Spleen (tissue), 11 donors: ENCODE data around the gene NPW. TPM values are rescaled to one million over a fixed set of nuclear protein-coding genes. Genes with fewer than 3 reads are reported as not detected.

Source experiments
- DNase-seq: peaks from one replicate; pipeline ENCODE4 v3.0.0-alpha.2; 2020
- H3K27ac ChIP-seq, 8 donors: fragments of 200-600 bp; sonication (generic) in 7 of 8; 1 replicate in 4 of 8; 2 replicates in 4 of 8; pipeline versions ENCODE4 v1.5.0 to v1.8.0; 2016 to 2021; ENCODE audit warnings: inconsistent platforms in 4 of 8, mild to moderate bottlenecking in 4 of 8, moderate library complexity in 1 of 8
- H3K27me3 ChIP-seq, 7 donors: fragments of 200-600 bp; sonication (generic) in 6 of 7; replicated peaks in 1 of 7; 1 replicate in 4 of 7; 2 replicates in 3 of 7; pipeline versions ENCODE4 v1.5.0 to v1.8.0; 2016 to 2021; ENCODE audit warnings: inconsistent platforms in 3 of 7, mild to moderate bottlenecking in 1 of 7
- H3K36me3 ChIP-seq, 6 donors: fragments of 200-600 bp; sonication (generic) in 5 of 6; 1 replicate in 4 of 6; 2 replicates in 2 of 6; pipeline versions ENCODE4 v1.5.0 to v1.8.0; 2016 to 2021; ENCODE audit warnings: inconsistent platforms in 2 of 6
- H3K4me1 ChIP-seq, 6 donors: fragments of 200-600 bp; sonication (generic) in 5 of 6; 1 replicate in 3 of 6; 2 replicates in 3 of 6; pipeline versions ENCODE4 v1.5.0 to v1.8.0; 2016 to 2021; ENCODE audit warnings: inconsistent platforms in 3 of 6
- H3K4me3 ChIP-seq, 8 donors: fragments of 200-600 bp; sonication (generic) in 7 of 8; 1 replicate in 4 of 8; 2 replicates in 4 of 8; pipeline versions ENCODE4 v1.5.0 to v1.8.0; 2016 to 2021; ENCODE audit warnings: inconsistent platforms in 4 of 8, mild to moderate bottlenecking in 4 of 8, moderate library complexity in 2 of 8
- H3K9me3 ChIP-seq, 8 donors: fragments of 200-600 bp; sonication (generic) in 7 of 8; 1 replicate in 4 of 8; 2 replicates in 4 of 8; pipeline versions ENCODE4 v1.5.0 to v1.8.0; 2016 to 2021; ENCODE audit warnings: inconsistent platforms in 4 of 8
- CTCF ChIP-seq, 11 experiments: fragments of 200-600 bp in 7 of 11; fragments of 450-650 bp in 4 of 11; sonication (generic) in 4 of 11; IDR thresholded peaks in 8 of 11; conservative IDR thresholded peaks in 3 of 11; 1 replicate in 7 of 11; 2 replicates in 4 of 11; pipeline versions ENCODE4 v1.4.0 to v1.8.0; 2016 to 2021; ENCODE audit warnings: antibody characterized with exemption in 11 of 11, inconsistent platforms in 4 of 11, mild to moderate bottlenecking in 1 of 11
- POLR2A ChIP-seq, 3 donors: fragments of 450-650 bp; IDR thresholded peaks; one replicate each; pipeline ENCODE4 v1.5.1; 2017; ENCODE audit warnings: antibody characterized with exemption in 3 of 3, mild to moderate bottlenecking in 1 of 3
- POLR2AphosphoS5 ChIP-seq, 3 donors: sonication (generic); formaldehyde crosslinking; IDR thresholded peaks; one replicate each; pipeline ENCODE4 v1.5.1; 2017; ENCODE audit warnings: antibody characterized with exemption in 3 of 3
- WGBS, 5 donors: extraction: QIAGEN DNeasy Blood & Tissue Kit in 3 of 5; methylation state at CpG; one replicate each; pipeline versions ENCODE4 v1.1.5 to v1.1.7; 2013 to 2018; 5-methylcytosine and 5-hydroxymethylcytosine counted together
- intact Hi-C: fragments of 100-400 bp; cut with DNase I; formaldehyde crosslinking; loops from one replicate; pipeline ENCODE4 v1.15.0; 2023; ENCODE audit warnings: low total_unique reads
- polyA plus RNA-seq, 3 donors: library from polyadenylated mRNA; stranded (reverse); fragments of 200-250 nt; gene quantifications; one replicate each; pipeline ENCODE4 v1.2.1, GENCODE V29; 2013
- total RNA-seq, 7 donors: library from RNA; depleted of rRNA in 3 of 7; stranded (reverse); fragments of >200 nt in 3 of 7; fragmentation: NEBNext Ultra II Directional in 4 of 7; extraction: Animal tissue kit (Norgen Biotek cat#: 25700) in 4 of 7; gene quantifications; one replicate each; pipeline versions ENCODE4 v1.1.0 to v1.2.1, GENCODE V29; 2016 to 2021
- donor health status: healthy with polysubstance abuse.
- donor health status: DM: no; HTN: no; CAD: no; lungs with moderate emphysema.
- donor health status: DM: no; HTN: no; CAD: no.
- donor health status: Bipolar disorder and iron deficiency.
- donor health status: healthy.
- donor health status: DM: no; HTN: no; CAD: no.
- donor health status: DM: yes; HTN: yes; CAD: no.

Gene NPW
- total and polyA plus RNA-seq, 10 donors: 0.30 to 2.5 (median 0.94) TPM; not detected in 3

DNA sequence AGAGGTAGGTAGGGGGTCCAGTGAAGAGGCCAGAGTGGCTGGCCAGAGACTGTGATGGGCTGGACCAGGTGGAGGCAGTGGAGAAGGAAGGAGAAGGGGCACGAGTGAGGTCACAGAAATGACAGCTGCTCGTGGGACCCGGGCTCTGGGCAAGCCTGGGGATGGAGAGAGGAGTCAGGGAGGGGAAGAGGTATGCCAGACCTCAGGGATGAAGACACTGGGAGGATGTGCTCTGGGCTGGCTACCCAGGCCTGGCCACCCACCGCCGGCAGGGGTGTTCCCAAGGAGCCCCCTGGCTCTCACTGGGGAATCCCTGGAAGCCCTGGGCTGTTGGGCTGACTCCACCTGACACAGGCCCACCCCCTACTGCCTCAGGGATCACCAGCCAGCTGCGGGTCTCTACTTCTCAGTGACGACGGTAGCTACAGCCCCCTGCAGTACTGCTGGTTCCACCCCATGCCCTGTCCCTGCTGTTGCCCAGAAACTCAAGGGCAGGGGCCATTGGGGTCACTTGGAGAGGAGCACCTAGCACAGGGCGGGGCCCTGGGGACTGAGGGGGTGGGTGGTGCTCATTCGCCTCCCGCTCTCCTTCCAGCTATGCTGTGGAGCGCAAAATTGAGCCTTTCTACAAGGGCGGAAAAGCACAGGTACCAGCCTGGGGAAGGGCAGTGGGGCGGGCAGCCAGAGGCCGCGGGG lies 46.0 kb upstream of the NPW start:
- Histone ChIP-seq H3K9me3 (no peaks in the 10 kb centered on the region), H3K27ac (no peak overlapping the region), H3K4me1 (peaks cover 18 to 40% (median 33%) of the 10 kb centered on the region in 6 donors), H3K36me3 (peaks cover 23 to 53% (median 47%) of the 10 kb centered on the region in 6 donors), H3K27me3 (peaks cover 0 to 51% (median 12%) of the 10 kb centered on the region in 7 donors), H3K4me3 (no peak overlapping the region)
- no peak for TF ChIP-seq POLR2AphosphoS5 (IDR thresholded peaks at IDR 0.05)
- TF ChIP-seq CTCF (IDR thresholded peaks at IDR 0.05 in 8 of 11, conservative IDR thresholded peaks at IDR 0.05 in 3 of 11): no peak
- TF ChIP-seq POLR2A (IDR thresholded peaks at IDR 0.05): no peak
- DNase-seq: no peak
- WGBS, 5 donors: 86 to 94% (median 88%) methylated on average over 7 to 16 of the region's 16 CpGs
- intact Hi-C loops: no loop called here

DNA sequence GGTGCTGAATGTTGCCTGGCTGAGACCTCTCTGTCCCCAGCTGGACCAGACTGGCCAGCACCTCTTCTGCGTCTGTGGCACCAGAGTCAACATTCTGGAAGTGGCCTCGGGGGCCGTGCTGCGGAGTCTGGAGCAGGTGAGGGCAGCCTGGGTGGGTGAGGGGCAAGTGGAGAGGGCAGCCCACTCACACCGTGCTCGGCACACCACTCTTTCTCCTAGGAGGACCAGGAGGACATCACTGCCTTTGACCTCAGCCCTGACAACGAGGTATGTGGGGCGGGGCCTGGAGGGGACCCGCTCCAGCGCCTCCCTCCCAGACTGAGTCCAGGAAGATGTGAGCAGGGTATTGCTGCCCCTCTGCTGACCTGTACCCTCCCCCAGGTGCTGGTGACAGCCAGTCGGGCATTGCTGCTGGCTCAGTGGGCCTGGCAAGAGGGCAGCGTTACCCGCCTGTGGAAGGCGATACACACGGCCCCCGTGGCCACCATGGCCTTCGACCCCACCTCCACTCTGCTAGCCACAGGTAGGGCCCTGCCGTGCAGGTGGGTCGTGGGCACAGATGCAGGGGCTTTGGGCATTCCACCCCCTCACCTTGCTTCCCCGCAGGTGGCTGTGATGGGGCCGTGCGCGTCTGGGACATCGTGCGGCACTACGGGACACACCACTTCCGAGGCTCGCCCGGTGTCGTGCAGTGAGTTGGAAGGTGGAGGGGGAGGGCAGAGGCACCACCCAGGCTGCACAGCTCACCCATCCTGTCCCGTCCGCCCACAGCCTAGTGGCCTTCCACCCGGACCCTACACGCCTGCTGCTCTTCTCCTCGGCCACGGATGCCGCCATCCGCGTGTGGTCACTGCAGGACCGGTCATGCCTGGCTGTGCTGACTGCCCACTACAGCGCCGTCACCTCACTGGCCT lies 45.2 kb upstream of the NPW start:
- H3K36me3 ChIP-seq: peaks cover 23 to 61% (median 52%) of the 10 kb centered on the region in 6 donors
- WGBS, 5 donors: 92 to 96% (median 95%) methylated on average over 24 to 42 of the region's 42 CpGs
- intact Hi-C loops: no loop called here
- DNase-seq: no peak
- no peak overlapping the region for H3K27ac ChIP-seq
- H3K27me3 ChIP-seq: peaks cover 0 to 59% (median 20%) of the 10 kb centered on the region in 7 donors
- H3K4me1 ChIP-seq: peaks cover 18 to 48% (median 35%) of the 10 kb centered on the region in 6 donors
- H3K9me3 ChIP-seq: no peaks in the 10 kb centered on the region
- H3K4me3 ChIP-seq: no peak overlapping the region
- TF ChIP-seq CTCF (IDR thresholded peaks at IDR 0.05 in 8 of 11, conservative IDR thresholded peaks at IDR 0.05 in 3 of 11) (no peak), POLR2AphosphoS5 (IDR thresholded peaks at IDR 0.05) (no peak), POLR2A (IDR thresholded peaks at IDR 0.05) (no peak)

- intact Hi-C loops: no loop called here
- WGBS, 5 donors: 94 to 97% (median 95%) methylated on average over 26 to 33 of the region's 33 CpGs
- no peak for DNase-seq
- TF ChIP-seq POLR2A (IDR thresholded peaks at IDR 0.05) (no peak), POLR2AphosphoS5 (IDR thresholded peaks at IDR 0.05) (no peak), CTCF (IDR thresholded peaks at IDR 0.05 in 8 of 11, conservative IDR thresholded peaks at IDR 0.05 in 3 of 11) (no peak)
- Histone ChIP-seq H3K4me3 (no peak overlapping the region), H3K27ac (no peak overlapping the region), H3K9me3 (no peaks in the 10 kb centered on the region), H3K36me3 (peaks cover 23 to 63% (median 52%) of the 10 kb centered on the region in 6 donors), H3K27me3 (peaks cover 3 to 72% (median 32%) of the 10 kb centered on the region in 7 donors), H3K4me1 (peaks cover 18 to 55% (median 37%) of the 10 kb centered on the region in 6 donors)
These were observed 44.0 kb upstream of the NPW start for GRCh38 chr16:1975432-1976215.
